K562 treated with DMSO at 1 percent for 48 hours (cell line): ENCODE measurements around the gene IFNA1. TPM values are rescaled to one million over a fixed set of nuclear protein-coding genes. Genes with fewer than 3 reads are reported as not detected.

Experiments
- total RNA-seq: library from RNA; unstranded; fragments of 300-600 nt; gene quantifications from 2 replicates; pipeline ENCODE4 v1.2.3, GENCODE V29; 2022; ENCODE audit warnings: low replicate concordance; ENCODE audit errors: extremely low read depth

The IFNA1 gene
- not detected in 2 replicates for total RNA-seq

DNA sequence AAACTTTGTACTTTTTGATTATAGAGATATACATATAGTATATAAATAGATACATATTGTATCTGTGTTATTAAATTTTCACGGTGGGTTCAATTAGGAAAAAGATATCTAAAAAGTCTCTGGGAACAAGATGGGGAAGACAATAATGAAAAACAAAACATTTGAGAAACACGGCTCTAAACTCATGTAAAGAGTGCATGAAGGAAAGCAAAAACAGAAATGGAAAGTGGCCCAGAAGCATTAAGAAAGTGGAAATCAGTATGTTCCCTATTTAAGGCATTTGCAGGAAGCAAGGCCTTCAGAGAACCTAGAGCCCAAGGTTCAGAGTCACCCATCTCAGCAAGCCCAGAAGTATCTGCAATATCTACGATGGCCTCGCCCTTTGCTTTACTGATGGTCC lies at the start of gene IFNA1:
IFNA1 (plus strand) TSS at position 301 of the 400 bp plus-strand sequence; CDS start at position 370, 69 bp downstream.

DNA sequence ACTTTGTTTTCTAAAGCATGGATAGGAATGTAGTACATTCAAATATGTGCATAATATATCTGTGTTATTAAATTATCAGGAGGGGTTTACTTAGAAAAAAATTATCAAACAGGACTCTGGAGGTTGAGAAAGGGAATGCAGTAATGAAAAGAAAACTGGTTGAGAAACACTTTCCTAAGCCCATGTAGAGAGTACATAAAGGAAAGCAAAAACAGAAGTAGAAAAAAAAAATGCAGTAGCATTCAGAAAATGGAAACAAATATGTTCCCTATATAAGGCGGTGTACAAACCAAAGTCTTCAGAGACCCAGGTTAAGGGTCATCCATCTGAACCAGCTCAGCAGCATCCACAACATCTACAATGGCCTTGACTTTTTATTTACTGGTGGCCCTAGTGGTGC lies 31.4 kb upstream of the IFNA1 start, which contains the start of gene IFNA8:
IFNA8 (plus strand) TSS at position 301 of the 400 bp plus-strand sequence; CDS start at position 361, 60 bp downstream.

GRCh38 chr9:21482213-21482612 lies 42.0 kb downstream of the IFNA1 start, which contains the start of gene IFNE:
Gene IFNE (minus strand): TSS chr9:21482313. CDS start chr9:21481694, 619 bp downstream.

Other genes starting within 250 kb of the IFNA1 start
- gene IFNA7, start 238.2 kb upstream of the IFNA1 start, total RNA-seq, result not detected in 2 replicates
- gene IFNA10, start 233.3 kb upstream of the IFNA1 start, total RNA-seq, result not detected in 2 replicates
- not detected in 2 replicates for gene IFNA16, start 223.1 kb upstream of the IFNA1 start, total RNA-seq
- gene IFNA17, start 212.2 kb upstream of the IFNA1 start, total RNA-seq, result not detected in 2 replicates
- gene IFNA14, start 200.4 kb upstream of the IFNA1 start, total RNA-seq, result not detected in 2 replicates
- gene IFNA5, start 135.1 kb upstream of the IFNA1 start, total RNA-seq, result not detected in 2 replicates
- not detected in 2 replicates for gene KLHL9, start 105.0 kb upstream of the IFNA1 start, total RNA-seq
- not detected in 2 replicates for gene IFNA6, start 89.6 kb upstream of the IFNA1 start, total RNA-seq
- gene IFNA13, start 72.4 kb upstream of the IFNA1 start, total RNA-seq, result not detected in 2 replicates
- not detected in 2 replicates for gene IFNA2, start 55.0 kb upstream of the IFNA1 start, total RNA-seq
- gene IFNA8, start 31.3 kb upstream of the IFNA1 start, total RNA-seq, result not detected in 2 replicates
- gene IFNE, start 41.9 kb downstream of the IFNA1 start, total RNA-seq, result not detected in 2 replicates